Measurements from ENCODE around the gene CNOT4. TPM values are rescaled to one million over a fixed set of nuclear protein-coding genes. Genes with fewer than 3 reads are reported as not detected.

CNOT4 gene
- total RNA-seq, 2 donors from 2014 or later, result 19.0 to 44.7 TPM

- H3K27ac ChIP-seq, result no peak overlapping the region
- TF ChIP-seq CTCF (IDR thresholded peaks at IDR 0.05) (no peak), POLR2AphosphoS5 (IDR thresholded peaks at IDR 0.05) (no peak), POLR2A (IDR thresholded peaks at IDR 0.05) (no peak)
- H3K9me3 ChIP-seq, result no peaks in the 10 kb centered on the region
- no peak overlapping the region for H3K4me3 ChIP-seq
- 79% methylated on average over 1 of the region's 1 CpG for WGBS
- H3K4me1 ChIP-seq (replicated peaks), result no peaks in the 10 kb centered on the region
- H3K27me3 ChIP-seq (replicated peaks; ENCODE audit: insufficient read depth), result no peaks in the 10 kb centered on the region
- DNase-seq (ENCODE audit: low spot score), result no peak
- no peaks in the 10 kb centered on the region for H3K36me3 ChIP-seq
- intact Hi-C loops (cut with DNase I), result no loop called here
Observed at GRCh38 chr7:135333946-135334345, 176.0 kb downstream of the CNOT4 start.

GRCh38 chr7:135333200-135333599 is 176.7 kb downstream of the CNOT4 start:
- intact Hi-C loops (cut with DNase I), result no loop called here
- 93% methylated on average over 1 of the region's 1 CpG for WGBS
- Histone ChIP-seq H3K4me1 (replicated peaks) (no peaks in the 10 kb centered on the region), H3K9me3 (no peaks in the 10 kb centered on the region), H3K36me3 (no peaks in the 10 kb centered on the region), H3K27me3 (replicated peaks; ENCODE audit: insufficient read depth) (no peaks in the 10 kb centered on the region), H3K27ac (no peak overlapping the region), H3K4me3 (no peak overlapping the region)
- DNase-seq (ENCODE audit: low spot score), result no peak
- no peak for TF ChIP-seq POLR2A (IDR thresholded peaks at IDR 0.05)
- TF ChIP-seq POLR2AphosphoS5 (IDR thresholded peaks at IDR 0.05), result no peak
- no peak for TF ChIP-seq CTCF (IDR thresholded peaks at IDR 0.05)

- 86% methylated on average over 1 of the region's 1 CpG for whole genome bisulfite sequencing
- no peak for DNase-seq (ENCODE audit: low spot score)
Observed at GRCh38 chr7:135330088-135330487, 179.8 kb downstream of the CNOT4 start.

GRCh38 chr7:135328526-135328925 is 181.4 kb downstream of the CNOT4 start:
- 94% methylated on average over 7 of the region's 7 CpGs for WGBS
- Histone ChIP-seq H3K27ac (no peak overlapping the region), H3K9me3 (no peaks in the 10 kb centered on the region), H3K4me1 (replicated peaks) (no peaks in the 10 kb centered on the region), H3K36me3 (no peaks in the 10 kb centered on the region), H3K27me3 (replicated peaks; ENCODE audit: insufficient read depth) (no peaks in the 10 kb centered on the region), H3K4me3 (no peak overlapping the region)
- TF ChIP-seq CTCF (IDR thresholded peaks at IDR 0.05), result no peak
- TF ChIP-seq POLR2A (IDR thresholded peaks at IDR 0.05), result no peak
- intact Hi-C loops (cut with DNase I), result no loop called here
- no peak for DNase-seq (ENCODE audit: low spot score)

More at GRCh38 chr7:135330088-135330487, 179.8 kb downstream of the CNOT4 start:
- TF ChIP-seq POLR2AphosphoS5 (IDR thresholded peaks at IDR 0.05) (no peak), POLR2A (IDR thresholded peaks at IDR 0.05) (no peak), CTCF (IDR thresholded peaks at IDR 0.05) (no peak)
- no peaks in the 10 kb centered on the region for H3K9me3 ChIP-seq
- no peak overlapping the region for H3K4me3 ChIP-seq
- intact Hi-C loops (cut with DNase I), result no loop called here
- H3K36me3 ChIP-seq, result no peaks in the 10 kb centered on the region
- H3K27ac ChIP-seq, result no peak overlapping the region
- no peaks in the 10 kb centered on the region for H3K27me3 ChIP-seq (replicated peaks; ENCODE audit: insufficient read depth)
- H3K4me1 ChIP-seq (replicated peaks), result no peaks in the 10 kb centered on the region

- intact Hi-C loops (cut with DNase I), result no loop called here
- Histone ChIP-seq H3K4me1 (replicated peaks) (no peaks in the 10 kb centered on the region), H3K27me3 (replicated peaks; ENCODE audit: insufficient read depth) (no peaks in the 10 kb centered on the region), H3K9me3 (no peaks in the 10 kb centered on the region), H3K36me3 (no peaks in the 10 kb centered on the region), H3K27ac (no peak overlapping the region), H3K4me3 (no peak overlapping the region)
- TF ChIP-seq POLR2AphosphoS5 (IDR thresholded peaks at IDR 0.05) (no peak), CTCF (IDR thresholded peaks at IDR 0.05) (no peak), POLR2A (IDR thresholded peaks at IDR 0.05) (no peak)
- DNase-seq (ENCODE audit: low spot score), result no peak
- 97% methylated on average over 3 of the region's 3 CpGs for WGBS
Observed at GRCh38 chr7:135328053-135328452, 181.8 kb downstream of the CNOT4 start.

All from prostate gland (tissue), 2 donors.